LNCaP clone FGC (cell line): Measurements from ENCODE around the gene BACH1.

Experiments used
- DNase-seq: peaks from one replicate; pipeline ENCODE4 v3.0.0-alpha.2; 2011; ENCODE audit warnings: low read depth
- H3K4me3 ChIP-seq: 2 replicates; pipeline ENCODE4 v1.5.1; 2011; ENCODE audit warnings: mild to moderate bottlenecking, low read depth, low read length, control low read depth
- CTCF ChIP-seq: IDR thresholded peaks from 2 replicates; pipeline ENCODE4 v1.5.1; 2012; ENCODE audit warnings: mild to moderate bottlenecking; ENCODE audit not compliant: control insufficient read depth, insufficient read depth; ENCODE audit errors: extremely low read depth

The BACH1 gene

DNA sequence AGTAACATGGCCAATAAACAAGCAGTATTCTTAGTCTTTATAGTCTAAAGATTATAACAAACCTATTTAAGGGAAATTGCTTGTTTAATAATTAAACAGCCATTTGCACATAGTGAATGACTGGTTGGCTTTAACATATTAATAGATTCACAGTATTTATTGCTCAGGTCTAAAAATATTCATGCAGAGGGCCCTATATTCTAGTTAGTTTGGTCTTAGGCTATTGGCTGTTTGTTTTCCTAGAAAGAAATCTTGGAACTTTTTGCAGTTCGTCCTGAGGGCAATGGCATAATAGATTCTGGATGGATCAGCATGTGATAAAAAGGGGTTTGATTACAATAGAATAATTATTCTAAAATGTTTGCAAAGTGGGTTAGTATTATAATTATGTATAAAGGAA is 34.7 kb downstream of the BACH1 start:
- no peak for DNase-seq
- no peak overlapping the region for H3K4me3 ChIP-seq
- TF ChIP-seq CTCF = no peak

DNA sequence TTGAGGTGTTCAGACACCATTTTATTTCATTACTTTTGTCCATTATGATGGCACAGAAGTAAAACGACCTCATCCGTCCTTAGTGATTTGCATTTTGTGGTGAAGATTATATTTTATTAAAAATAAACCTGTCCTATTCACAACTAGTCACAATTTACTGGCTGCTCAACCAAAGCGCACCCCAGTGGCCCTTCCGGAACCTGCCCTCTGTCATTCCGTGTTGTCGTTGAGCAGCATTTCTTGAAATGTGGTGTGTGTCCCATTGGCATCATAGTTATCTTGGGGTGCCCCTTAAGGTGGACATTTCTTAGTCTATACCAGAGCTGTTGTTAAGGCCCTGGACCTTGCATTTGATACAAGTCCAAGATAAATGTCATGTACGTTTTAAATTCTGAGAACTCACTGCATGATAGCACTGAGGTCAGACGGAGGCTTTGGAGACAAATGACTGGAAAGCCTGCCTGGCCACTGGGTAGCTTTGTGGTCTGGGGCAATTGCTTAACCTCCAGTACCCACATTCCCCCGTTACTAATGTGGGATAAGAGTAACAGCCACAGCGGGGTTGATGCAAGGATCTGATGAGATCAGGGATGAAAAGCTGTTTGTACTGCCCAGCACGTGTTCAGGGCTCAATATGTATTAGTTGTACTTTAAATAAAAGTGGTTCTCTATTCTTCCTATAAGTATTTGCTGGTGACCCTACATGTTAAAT is 36.2 kb downstream of the BACH1 start:
- DNase-seq = no peak
- H3K4me3 ChIP-seq = no peak overlapping the region
- no peak for TF ChIP-seq CTCF

DNA sequence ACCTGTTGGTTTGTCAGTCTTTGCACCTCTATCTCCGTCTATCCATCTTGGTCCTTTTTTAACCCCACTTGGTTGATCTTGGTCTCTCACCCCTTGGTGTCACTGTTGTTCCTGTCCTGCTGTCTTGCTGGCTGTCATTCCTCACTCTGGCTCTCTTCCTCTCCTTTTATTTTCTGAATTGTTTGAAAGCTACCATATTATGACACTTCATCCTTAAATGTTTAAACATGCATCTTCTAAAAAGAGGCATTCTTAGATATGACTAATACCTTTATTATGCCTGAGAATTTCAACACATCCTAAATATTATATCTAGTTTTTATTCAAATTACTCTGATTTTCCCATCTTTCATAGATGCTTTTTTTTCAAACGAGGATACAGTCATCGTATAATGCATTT is 37.0 kb downstream of the BACH1 start:
- DNase-seq = no peak
- TF ChIP-seq CTCF = no peak
- H3K4me3 ChIP-seq = no peak overlapping the region

DNA sequence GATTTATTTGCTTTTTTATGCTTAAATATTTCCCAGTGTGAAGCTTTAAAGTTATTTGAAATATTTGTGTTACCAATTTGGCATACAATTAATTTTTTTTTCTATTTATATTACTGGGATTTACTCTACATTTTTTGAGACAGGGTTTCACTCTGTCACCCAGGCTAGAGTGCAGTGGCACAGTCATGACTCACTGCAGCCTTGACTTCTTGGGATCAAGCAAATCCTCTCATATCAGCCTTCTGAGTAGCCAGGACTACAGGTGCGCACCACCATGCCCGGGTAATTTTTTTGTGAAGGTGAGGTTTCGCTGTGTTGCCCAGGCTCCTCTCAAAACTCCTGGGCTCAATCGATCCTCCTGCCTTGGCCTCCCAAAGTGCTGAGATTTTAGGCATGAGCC is 39.5 kb downstream of the BACH1 start:
- no peak overlapping the region for H3K4me3 ChIP-seq
- no peak for TF ChIP-seq CTCF
- DNase-seq = no peak

DNA sequence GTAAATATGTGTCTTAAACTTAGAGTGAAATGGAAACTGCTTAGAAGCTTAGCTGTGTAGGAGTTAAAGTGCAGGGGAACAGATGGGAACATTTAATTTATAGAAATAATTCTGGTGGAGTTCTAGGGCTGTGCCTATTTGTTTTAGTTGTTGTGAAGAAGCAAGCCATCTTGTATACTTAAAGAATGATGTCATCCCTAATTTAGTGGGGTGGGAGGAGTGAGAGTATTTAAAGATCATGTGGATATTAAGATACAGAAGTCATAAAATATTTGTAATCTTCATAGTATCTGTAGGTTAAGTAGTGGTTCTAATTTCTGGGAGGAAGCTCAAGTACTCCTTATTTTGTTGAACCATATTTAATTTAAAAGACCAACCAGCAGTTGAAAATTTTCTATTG is 41.5 kb downstream of the BACH1 start:
- no peak for TF ChIP-seq CTCF
- H3K4me3 ChIP-seq = no peak overlapping the region
- DNase-seq = no peak

- no peak for TF ChIP-seq CTCF
- no peak for DNase-seq
- H3K4me3 ChIP-seq = no peak overlapping the region
Observed at GRCh38 chr21:29342363-29342957, 43.7 kb downstream of the BACH1 start.

DNA sequence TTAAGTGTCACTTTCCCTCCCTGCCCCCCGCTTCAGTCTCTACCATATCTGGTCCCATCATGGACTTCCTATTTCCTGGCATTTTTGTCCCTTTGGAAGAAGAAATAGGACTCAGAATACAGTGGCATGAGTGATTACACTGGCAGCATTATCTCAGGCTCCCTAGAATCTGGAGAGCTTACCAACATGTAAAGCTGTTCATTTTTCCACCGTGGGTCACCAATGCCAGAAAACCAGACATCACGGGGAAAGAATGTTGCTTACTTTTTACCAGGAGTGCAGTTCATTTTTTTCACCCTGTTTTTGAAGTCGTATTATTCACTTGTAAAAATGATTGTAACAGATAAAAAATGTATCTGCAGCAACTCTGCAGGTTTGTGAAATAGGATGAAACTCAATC is 44.8 kb downstream of the BACH1 start:
- no peak for DNase-seq
- H3K4me3 ChIP-seq = no peak overlapping the region
- TF ChIP-seq CTCF = no peak
